GM10248 (cell line): ENCODE results near the gene KRT6C.
"Not testable (repeated sequence)": the region's sequence is repeated elsewhere in the genome, so short reads cannot be mapped to it uniquely, and the experiment has no call there.

Experiments used
- CTCF ChIA-PET: fragments of 300-600 bp; sonication (Branson Sonifier 250); formaldehyde crosslinking; extraction: SDS; loops from one replicate; lab custom pipeline; 2021; ENCODE audit warnings: antibody characterized with exemption; lab: Yijun Ruan, JAX
- POLR2A ChIA-PET: fragments of 350-650 bp; sonication (Branson Sonifier 250); formaldehyde crosslinking; extraction: SDS; loops from one replicate; lab custom pipeline; 2020; ENCODE audit warnings: antibody characterized with exemption; lab: Yijun Ruan, JAX
- DNase-seq: peaks from one replicate; pipeline ENCODE4 v3.0.0; 2012; ENCODE audit errors: extremely low spot score
- TF ChIP-seq, protein P1 (sequence below): IDR thresholded peaks from 2 replicates; pipeline ENCODE4 v1.5.1; 2012; ENCODE audit warnings: mild to moderate bottlenecking, low read depth; ENCODE audit errors: extremely low read depth, missing control alignments, control extremely low read depth

Gene KRT6C

GRCh38 chr12:52461693-52462092, 11.9 kb downstream of the KRT6C start:
- TF ChIP-seq, protein P1, sequence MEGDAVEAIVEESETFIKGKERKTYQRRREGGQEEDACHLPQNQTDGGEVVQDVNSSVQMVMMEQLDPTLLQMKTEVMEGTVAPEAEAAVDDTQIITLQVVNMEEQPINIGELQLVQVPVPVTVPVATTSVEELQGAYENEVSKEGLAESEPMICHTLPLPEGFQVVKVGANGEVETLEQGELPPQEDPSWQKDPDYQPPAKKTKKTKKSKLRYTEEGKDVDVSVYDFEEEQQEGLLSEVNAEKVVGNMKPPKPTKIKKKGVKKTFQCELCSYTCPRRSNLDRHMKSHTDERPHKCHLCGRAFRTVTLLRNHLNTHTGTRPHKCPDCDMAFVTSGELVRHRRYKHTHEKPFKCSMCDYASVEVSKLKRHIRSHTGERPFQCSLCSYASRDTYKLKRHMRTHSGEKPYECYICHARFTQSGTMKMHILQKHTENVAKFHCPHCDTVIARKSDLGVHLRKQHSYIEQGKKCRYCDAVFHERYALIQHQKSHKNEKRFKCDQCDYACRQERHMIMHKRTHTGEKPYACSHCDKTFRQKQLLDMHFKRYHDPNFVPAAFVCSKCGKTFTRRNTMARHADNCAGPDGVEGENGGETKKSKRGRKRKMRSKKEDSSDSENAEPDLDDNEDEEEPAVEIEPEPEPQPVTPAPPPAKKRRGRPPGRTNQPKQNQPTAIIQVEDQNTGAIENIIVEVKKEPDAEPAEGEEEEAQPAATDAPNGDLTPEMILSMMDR: no peak
- ChIA-PET POLR2A (no interaction called here), CTCF (no interaction called here)
- no peak for DNase-seq

GRCh38 chr12:52458861-52459260, 14.7 kb downstream of the KRT6C start:
- CTCF ChIA-PET: no interaction called here
- POLR2A ChIA-PET: no interaction called here
- TF ChIP-seq, protein P1: no peak
- DNase-seq: no peak

GRCh38 chr12:52455821-52456220, 17.8 kb downstream of the KRT6C start:
- DNase-seq: no peak
- ChIA-PET POLR2A (no interaction called here), CTCF (no interaction called here)
- TF ChIP-seq, protein P1: no peak

DNA sequence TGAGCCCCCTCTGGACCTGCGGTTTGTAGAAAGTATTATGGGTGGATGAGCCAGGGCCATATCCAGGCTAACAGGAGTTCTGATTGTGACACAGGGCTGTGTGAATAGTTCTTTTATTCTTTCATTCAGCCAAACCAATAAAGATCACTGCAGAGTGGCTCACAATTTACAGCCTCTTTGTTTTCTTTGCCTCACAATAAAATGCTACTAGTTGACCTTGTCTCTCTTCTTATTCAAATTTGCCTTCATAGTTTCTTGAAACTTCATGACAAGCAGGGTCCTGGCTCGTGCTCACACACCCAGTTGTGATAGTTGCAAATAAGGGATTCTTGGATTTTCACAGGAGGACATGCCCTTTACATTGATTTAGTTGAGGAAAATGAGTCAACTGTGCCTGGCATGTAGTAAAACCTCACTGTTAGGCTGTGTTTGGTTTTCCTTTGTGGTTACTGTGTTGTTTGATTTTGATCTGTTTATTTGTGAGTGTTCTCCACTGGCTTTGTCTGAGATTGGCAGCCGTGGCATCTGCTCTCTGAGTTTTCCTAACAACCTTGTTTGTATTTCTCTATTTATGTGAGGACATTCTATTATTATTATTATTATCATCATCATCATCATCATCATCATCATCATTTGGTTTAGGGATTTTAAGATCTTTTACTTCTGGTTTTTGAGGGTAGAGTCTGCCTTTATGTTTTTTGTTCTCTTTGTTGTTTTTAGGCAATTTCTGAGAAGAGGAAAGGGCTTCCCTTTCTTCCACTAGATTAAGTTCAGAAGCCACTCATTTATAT, 19.0 kb downstream of the KRT6C start:
- POLR2A ChIA-PET: no interaction called here
- CTCF ChIA-PET: no interaction called here
- DNase-seq: no peak
- TF ChIP-seq, protein P1: no peak

DNA sequence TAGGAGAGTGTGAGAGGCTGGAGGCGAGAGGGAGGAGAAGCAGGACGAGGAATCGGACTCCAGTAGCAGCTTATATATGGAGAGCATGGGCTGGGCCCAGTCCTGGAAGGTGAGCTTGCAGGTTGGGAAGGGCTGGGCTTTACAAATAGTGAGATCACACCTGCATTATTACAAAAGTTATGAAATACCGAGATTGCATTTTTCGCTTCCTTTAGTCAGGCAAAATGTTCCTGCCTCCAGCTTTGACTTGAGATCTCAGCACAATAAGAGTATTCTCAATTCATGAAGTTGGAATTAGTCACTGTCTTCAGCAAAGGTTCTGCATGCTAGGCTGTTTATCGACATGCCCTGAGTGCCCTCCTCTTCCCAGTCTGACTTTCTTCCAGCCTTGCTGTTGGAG, 21.5 kb downstream of the KRT6C start, which contains the start of gene KRT6B:
TSS of gene KRT6B (minus strand) at position 46 of the 400 bp plus-strand sequence. CDS start 68 bp downstream, outside the sequence.
- ChIA-PET POLR2A (no interaction called here), CTCF (no interaction called here)
- TF ChIP-seq, protein P1: no peak
- DNase-seq: no peak

DNA sequence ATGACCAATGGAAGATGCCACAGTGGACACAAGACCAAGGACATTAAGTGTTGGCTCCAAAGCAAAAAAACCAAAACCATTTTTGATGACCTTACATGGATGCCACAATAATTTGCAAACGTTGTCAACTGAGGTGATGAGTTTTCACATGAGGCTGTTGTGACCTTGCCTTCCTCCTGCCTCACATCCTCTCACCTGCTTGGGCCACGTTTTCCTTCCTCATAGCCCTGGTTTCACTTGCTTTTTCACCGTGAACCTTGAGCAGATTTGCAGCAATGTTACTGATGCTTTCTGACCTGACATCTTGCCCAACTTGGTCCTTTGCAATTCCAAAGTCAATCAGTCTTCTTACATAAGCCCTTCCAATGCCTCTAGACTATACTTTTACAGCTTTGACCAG, 25.4 kb downstream of the KRT6C start:
- POLR2A ChIA-PET: no interaction called here
- DNase-seq: no peak
- CTCF ChIA-PET: no interaction called here
- TF ChIP-seq, protein P1: no peak

- POLR2A ChIA-PET, DNase-seq, CTCF ChIA-PET: not testable (repeated sequence)
Measured at GRCh38 chr12:52447196-52447595, 26.4 kb downstream of the KRT6C start.
